CD4-positive, alpha-beta T cell treated with Interleukin-2 at 100 ng/mL for 4 hours (primary cell): Measurements from ENCODE around the gene PLAU.
"Not testable (repeated sequence)": the region's sequence is repeated elsewhere in the genome, so short reads cannot be mapped to it uniquely, and the experiment has no call there.

Experiments
- DNase-seq: peaks from one replicate; pipeline ENCODE4 v3.0.0-alpha.2; 2020; ENCODE audit warnings: low spot score

The PLAU gene

GRCh38 chr10:73950155-73950948 lies 39.4 kb downstream of the PLAU start:
- no peak for DNase-seq

- no peak for DNase-seq
These were observed 42.7 kb downstream of the PLAU start for GRCh38 chr10:73953665-73954064.

GRCh38 chr10:73954737-73955136 lies 43.8 kb downstream of the PLAU start:
- no peak for DNase-seq

DNA sequence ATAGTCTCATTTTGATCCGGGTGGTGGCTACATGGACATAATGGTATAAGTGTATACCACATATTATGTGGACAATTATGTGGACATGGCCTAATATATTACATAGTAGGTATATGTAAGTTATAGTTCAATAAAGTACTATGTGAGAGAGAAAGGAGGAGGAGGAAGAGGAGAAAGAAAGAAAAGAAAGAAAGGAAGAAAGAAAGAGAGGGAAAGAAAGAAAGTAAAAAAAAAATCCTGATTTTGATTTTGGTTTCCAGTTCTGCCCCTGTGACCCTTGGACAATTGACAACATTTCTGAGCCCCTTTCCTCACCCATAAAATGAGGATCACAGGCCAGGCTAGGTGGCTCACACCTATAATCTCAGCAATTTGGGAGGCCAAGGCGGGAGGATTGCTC lies 44.8 kb downstream of the PLAU start:
- DNase-seq, result no peak

- DNase-seq, result peak; percentile 63
These were observed 45.8 kb downstream of the PLAU start for GRCh38 chr10:73956476-73957359.

- DNase-seq, result no peak
These were observed 48.7 kb downstream of the PLAU start for GRCh38 chr10:73959484-73960243.

GRCh38 chr10:73962386-73962785 lies 51.5 kb downstream of the PLAU start:
- DNase-seq, result no peak

GRCh38 chr10:73963533-73963932 lies 52.6 kb downstream of the PLAU start:
- not testable (repeated sequence) for DNase-seq

GRCh38 chr10:73964743-73965142 lies 53.8 kb downstream of the PLAU start:
- no peak for DNase-seq

GRCh38 chr10:73965267-73965889 lies 54.4 kb downstream of the PLAU start:
- not testable (repeated sequence) for DNase-seq

DNA sequence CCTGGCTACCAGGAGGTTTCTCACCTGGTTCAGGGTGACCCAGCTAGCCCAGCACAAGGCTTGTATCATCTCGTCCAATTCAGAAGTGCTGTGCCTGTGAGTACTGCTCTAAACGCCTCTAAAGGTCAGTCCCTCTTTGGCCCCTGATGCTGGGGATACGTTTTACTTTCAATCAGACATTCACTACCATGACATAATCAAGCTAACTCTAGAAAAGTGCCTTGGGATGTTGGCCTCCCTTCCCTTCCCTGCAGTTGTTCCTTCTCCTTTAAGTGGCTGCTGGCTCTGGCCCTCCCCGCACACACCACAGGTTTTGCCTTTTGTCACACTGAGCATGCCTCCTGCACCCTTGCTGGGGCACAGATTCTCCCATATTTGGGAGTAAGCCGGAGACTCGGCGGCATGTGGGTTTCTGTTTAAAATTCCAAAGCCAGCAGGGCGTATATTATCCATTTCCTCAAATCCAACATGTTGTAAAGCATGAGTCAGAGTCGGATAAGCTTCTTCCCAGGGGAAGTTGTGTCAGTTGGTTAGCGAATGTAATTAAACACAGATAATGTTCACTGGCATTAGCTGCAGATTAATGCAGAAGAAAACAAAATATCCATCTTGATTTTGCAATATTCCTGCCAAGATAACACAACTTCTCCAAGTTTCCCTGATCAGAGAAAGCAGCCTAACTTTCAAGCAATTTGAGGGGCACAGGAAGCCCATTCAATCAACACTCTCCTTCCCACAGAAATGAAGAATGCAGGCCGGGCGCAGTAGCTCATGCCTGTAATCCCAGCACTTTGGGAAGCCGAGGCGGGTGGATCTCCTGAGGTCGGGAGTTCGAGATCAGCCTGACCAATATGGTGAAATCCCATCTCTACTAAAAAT lies 55.2 kb downstream of the PLAU start:
- no peak for DNase-seq

DNA sequence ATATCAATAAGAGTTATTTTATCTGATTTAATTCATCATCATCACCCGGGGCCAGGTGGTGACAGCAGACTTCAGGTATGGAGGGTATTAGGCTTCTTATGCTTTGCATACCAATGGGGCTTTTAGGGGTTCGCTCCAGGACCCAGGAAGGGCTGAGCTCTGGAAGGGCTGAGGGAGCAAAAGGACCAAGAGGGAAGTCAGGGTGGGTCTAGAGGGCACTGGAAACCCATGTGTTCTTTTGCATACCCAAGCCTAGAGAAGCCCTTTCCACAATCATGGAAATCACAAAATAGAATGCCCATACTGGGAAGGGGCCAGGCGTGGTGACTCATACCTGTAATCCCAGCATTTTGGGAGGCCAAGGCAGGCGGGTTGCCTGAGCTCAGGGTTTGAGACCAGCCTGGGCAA lies 56.1 kb downstream of the PLAU start:
- no peak for DNase-seq
